A549 (cell line): ENCODE results near the gene TNNC1. TPM values are rescaled to one million over a fixed set of nuclear protein-coding genes. Genes with fewer than 3 reads are reported as not detected.

Experiments
- ATAC-seq, 2 experiments: fragments of 200-7000 bp in 1 of 2; fragments of >200 bp in 1 of 2; cut with Nextera tagmentation in 1 of 2; cut with Tn5 transposase in 1 of 2; 3 replicates each; pipeline versions ENCODE4 v1.8.0 to v1.9.1; 2018 to 2020; ENCODE audit warnings: mild to moderate bottlenecking in 1 of 2, moderate library complexity in 1 of 2
- CTCF ChIA-PET: fragments of 300-600 bp; sonication (Branson Sonifier 250); formaldehyde crosslinking; extraction: SDS; loops from one replicate; lab custom pipeline; 2021; ENCODE audit warnings: antibody characterized with exemption, inconsistent platforms; lab: Yijun Ruan, JAX
- POLR2A ChIA-PET: fragments of 350-600 bp; formaldehyde crosslinking; extraction: SDS; loops from one replicate; lab custom pipeline; 2021; ENCODE audit warnings: antibody characterized with exemption, inconsistent platforms; lab: Yijun Ruan, JAX
- DNase-seq, 2 experiments: peaks; one replicate each; pipeline versions ENCODE4 v3.0.0 to v3.0.0-alpha.2; 2011 to 2016; ENCODE audit warnings: low read depth in 1 of 2, low spot score in 1 of 2
- FAIRE-seq: peaks from 2 replicates; lab custom pipeline; 2011; peaks lifted over from hg19 to GRCh38; lab: Jason Lieb, UNC
- H3K27ac ChIP-seq, 2 experiments: fragments of >200 bp; sonication (Bioruptor Twin); formaldehyde crosslinking; 3 replicates each; pipeline ENCODE4 v1.5.1; 2016 to 2017
- H3K4me1 ChIP-seq: fragments of >200 bp; sonication (Bioruptor Twin); formaldehyde crosslinking; 3 replicates; pipeline ENCODE4 v1.6.1; 2016
- H3K4me2 ChIP-seq: fragments of >200 bp; sonication (Bioruptor Twin); formaldehyde crosslinking; 3 replicates; pipeline ENCODE4 v1.6.1; 2016
- H3K4me3 ChIP-seq: fragments of >200 bp; sonication (Bioruptor Twin); formaldehyde crosslinking; 3 replicates; pipeline ENCODE4 v1.5.1; 2016
- H3K9me3 ChIP-seq: fragments of >200 bp; sonication (Bioruptor Twin); formaldehyde crosslinking; 3 replicates; pipeline ENCODE4 v1.6.1; 2016
- BHLHE40 ChIP-seq: IDR thresholded peaks from 2 replicates; pipeline ENCODE4 v1.6.1; 2012; ENCODE audit warnings: low read depth, low read length, inconsistent platforms
- CBX2 ChIP-seq: fragments of 200-600 bp; sonication (generic); IDR thresholded peaks from 2 replicates; pipeline ENCODE4 v1.6.1; 2016; ENCODE audit warnings: low read depth, mild to moderate bottlenecking, borderline replicate concordance
- CBX8 ChIP-seq: fragments of 200-600 bp; sonication (generic); IDR thresholded peaks from 2 replicates; pipeline ENCODE4 v1.6.1; 2016
- EHMT2 ChIP-seq: fragments of 200-600 bp; sonication (generic); IDR thresholded peaks from 2 replicates; pipeline ENCODE4 v1.6.1; 2016; ENCODE audit warnings: antibody characterized with exemption, low read depth, mild to moderate bottlenecking, moderate library complexity
- ESRRA ChIP-seq: fragments of 150-350 bp; IDR thresholded peaks from 2 replicates; pipeline ENCODE4 v1.6.1; 2014; ENCODE audit warnings: mild to moderate bottlenecking, low read length, borderline replicate concordance
- FOSB ChIP-seq: fragments of 250-450 bp; sonication (Bioruptor Pico); IDR thresholded peaks from 2 replicates; pipeline ENCODE4 v1.5.0; 2020; ENCODE audit warnings: mild to moderate bottlenecking, moderate library complexity
- FOSL2 ChIP-seq, 2 experiments: fragments of 450-650 bp in 1 of 2; fragments of >200 bp in 1 of 2; sonication (Bioruptor Twin) in 1 of 2; formaldehyde crosslinking; IDR thresholded peaks; 2 replicates each; pipeline versions ENCODE4 v1.5.0 to v1.6.1; 2016 to 2020; ENCODE audit warnings: mild to moderate bottlenecking in 1 of 2, moderate library complexity in 1 of 2
- HDAC2 ChIP-seq: fragments of 200-600 bp; sonication (generic); IDR thresholded peaks from 2 replicates; pipeline ENCODE4 v1.6.1; 2016
- HEYL ChIP-seq: fragments of 250-450 bp; sonication (Bioruptor Pico); IDR thresholded peaks from 2 replicates; pipeline ENCODE4 v1.8.0; 2021; ENCODE audit warnings: mild to moderate bottlenecking, moderate library complexity
- HMGXB4 ChIP-seq: fragments of 250-450 bp; sonication (Bioruptor Pico); IDR thresholded peaks from 2 replicates; pipeline ENCODE4 v1.5.0; 2021; ENCODE audit warnings: mild to moderate bottlenecking, moderate library complexity, borderline replicate concordance
- HOXA7 ChIP-seq: fragments of 250-450 bp; sonication (Bioruptor Pico); IDR thresholded peaks from 2 replicates; pipeline ENCODE4 v1.5.0; 2020; ENCODE audit warnings: mild to moderate bottlenecking, moderate library complexity
- HOXB5 ChIP-seq: fragments of 250-450 bp; sonication (Bioruptor Pico); IDR thresholded peaks from 2 replicates; pipeline ENCODE4 v1.5.0; 2020; ENCODE audit warnings: mild to moderate bottlenecking, moderate library complexity
- KDM5A ChIP-seq: fragments of 200-600 bp; sonication (generic); IDR thresholded peaks from 2 replicates; pipeline ENCODE4 v1.6.1; 2016; ENCODE audit warnings: antibody characterized with exemption, mild to moderate bottlenecking
- NPAS2 ChIP-seq: fragments of 250-450 bp; sonication (Bioruptor Pico); IDR thresholded peaks from 2 replicates; pipeline ENCODE4 v1.8.0; 2022; ENCODE audit warnings: mild to moderate bottlenecking, moderate library complexity, borderline replicate concordance
- PBX3 ChIP-seq: IDR thresholded peaks from 2 replicates; pipeline ENCODE4 v1.6.1; 2012
- RAD21 ChIP-seq, 2 experiments: fragments of >200 bp in 1 of 2; sonication (Bioruptor Twin) in 1 of 2; formaldehyde crosslinking in 1 of 2; IDR thresholded peaks in 1 of 2; conservative IDR thresholded peaks in 1 of 2; 2 replicates in 1 of 2; 3 replicates in 1 of 2; pipeline ENCODE4 v1.6.1; 2012 to 2018; ENCODE audit warnings: inconsistent platforms in 1 of 2
- RARB ChIP-seq: fragments of 250-450 bp; sonication (Bioruptor Pico); IDR thresholded peaks from 2 replicates; pipeline ENCODE4 v1.8.0; 2021; ENCODE audit warnings: mild to moderate bottlenecking, moderate library complexity
- RFX5 ChIP-seq: fragments of 450-650 bp; IDR thresholded peaks from 2 replicates; pipeline ENCODE4 v1.7.1; 2014; ENCODE audit warnings: antibody characterized with exemption, mild to moderate bottlenecking, moderate library complexity
- TP53 ChIP-seq: fragments of 250-450 bp; sonication (Bioruptor Pico); IDR thresholded peaks from 2 replicates; pipeline ENCODE4 v1.5.0; 2021; ENCODE audit warnings: mild to moderate bottlenecking, moderate library complexity
- ZFP36 ChIP-seq: fragments of 450-650 bp; IDR thresholded peaks from 2 replicates; pipeline ENCODE4 v1.6.1; 2014; ENCODE audit warnings: borderline replicate concordance; ENCODE audit not compliant: partially characterized antibody
- ZNF302 ChIP-seq: fragments of 250-450 bp; sonication (Bioruptor Pico); IDR thresholded peaks from 2 replicates; pipeline ENCODE4 v1.9.0; 2021; ENCODE audit warnings: inconsistent platforms, mild to moderate bottlenecking, moderate library complexity
- WGBS: methylation state at CpG from one replicate; pipeline ENCODE4 v1.1.6; 2017; ENCODE audit errors: missing lambda C conversion rate; 5-methylcytosine and 5-hydroxymethylcytosine counted together
- polyA plus RNA-seq, 4 experiments: library from polyadenylated mRNA; depleted of rRNA in 3 of 4; stranded (reverse); fragments of >200 nt; fragmentation: RNase III in 1 of 4; extraction: RNeasy Plus Mini Kit Qiagen cat#74134 plus additional on column Dnase treatment in 1 of 4; gene quantifications; 2 replicates in 3 of 4; 3 replicates in 1 of 4; pipeline ENCODE4 v1.2.3, GENCODE V29; 2011 to 2017
- TF ChIP-seq, protein P1 (sequence below): IDR thresholded peaks from 2 replicates; pipeline ENCODE4 v1.6.1; 2012; ENCODE audit warnings: low read depth, borderline replicate concordance

The TNNC1 gene
- polyA plus RNA-seq, 2 of the 4 experiments (the other 2 are of a cell fraction) = 2.6 to 4.5 TPM

DNA sequence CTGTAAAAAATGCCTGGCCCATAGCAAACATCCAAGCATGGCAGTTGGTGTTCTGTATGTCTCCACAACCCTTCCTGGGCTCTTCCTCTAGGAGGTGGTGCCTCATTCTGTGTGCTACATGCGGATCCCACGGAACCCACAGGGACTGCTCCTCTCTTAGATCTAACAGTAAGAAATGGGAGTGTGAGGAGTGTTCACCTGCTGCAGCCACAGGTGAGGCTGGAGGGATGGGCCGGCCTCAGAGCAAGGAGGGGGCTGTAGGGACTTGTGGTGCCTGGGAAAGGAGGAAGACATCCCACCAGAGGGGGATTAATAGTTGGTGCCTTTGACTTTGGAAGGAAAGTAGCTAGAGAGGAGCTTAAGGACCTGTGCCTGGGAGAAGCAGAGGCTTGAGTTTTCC is 31.2 kb downstream of the TNNC1 start:
- FAIRE-seq (no peak), ATAC-seq (no peak; a peak in 1 of 6 replicates), DNase-seq (no peak)
- Histone ChIP-seq H3K9me3 (no peaks in the 10 kb centered on the region), H3K4me1 (no peaks in the 10 kb centered on the region), H3K4me2 (no peak overlapping the region), H3K4me3 (no peak overlapping the region), H3K27ac (no peak overlapping the region)
- WGBS = 68% methylated on average over 3 of the region's 3 CpGs
- CTCF ChIA-PET = interaction anchor here (1.7 to 20.8 kb wide), 2 partner anchors 9 to 25 kb away, joined by 11 to 351 read pairs; partner anchors contain the start of genes SEMA3G and TNNC1
- TF ChIP-seq NPAS2 (CRISPR knock-in tag) (no peak), HDAC2 (no peak), ZFP36 (no peak)
- POLR2A ChIA-PET = no interaction called here

DNA sequence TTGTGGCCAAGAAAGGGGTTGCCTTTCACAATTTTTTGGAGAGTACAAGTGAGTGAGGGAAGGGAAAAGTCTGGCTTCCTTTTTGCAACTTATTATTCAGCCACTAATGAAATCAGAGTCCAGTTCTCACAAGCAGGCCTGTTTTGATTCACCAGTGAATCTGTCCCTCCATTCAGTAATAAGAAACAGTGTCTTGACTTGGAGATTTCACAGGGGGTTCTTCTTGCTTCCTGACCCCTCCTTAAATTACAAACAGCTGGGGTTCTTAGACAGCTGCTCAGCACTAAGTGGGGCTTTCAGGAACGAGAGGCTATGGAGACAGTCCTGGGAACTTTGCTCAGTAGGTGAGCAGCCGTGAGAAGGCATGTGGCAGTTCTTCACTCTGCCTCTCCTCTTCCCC is 33.5 kb downstream of the TNNC1 start:
- Histone ChIP-seq H3K4me3 (no peak overlapping the region), H3K4me1 (no peaks in the 10 kb centered on the region), H3K9me3 (no peaks in the 10 kb centered on the region), H3K27ac (no peak overlapping the region), H3K4me2 (no peak overlapping the region)
- CTCF ChIA-PET = interaction anchor here (2.3 to 20.8 kb wide), 2 partner anchors 8 to 27 kb away, joined by 12 to 351 read pairs; partner anchors contain the start of genes SEMA3G and TNNC1
- WGBS = 100% methylated on average over 1 of the region's 2 CpGs
- ATAC-seq (no peak), FAIRE-seq (no peak)
- no peak for TF ChIP-seq ZNF302
- no peak for TF ChIP-seq RARB (CRISPR knock-in tag)
- TF ChIP-seq HEYL (CRISPR knock-in tag) = no peak
- no peak for TF ChIP-seq PBX3
- TF ChIP-seq TP53 (CRISPR knock-in tag) = no peak
- no peak for TF ChIP-seq RFX5
- TF ChIP-seq FOSL2 (IDR thresholded peaks at IDR 0.05) = no peak
- no peak for TF ChIP-seq FOSL2 (CRISPR knock-in tag; IDR thresholded peaks at IDR 0.05)
- TF ChIP-seq FOSB (CRISPR knock-in tag) = no peak
- TF ChIP-seq CBX2 = no peak
- no peak for TF ChIP-seq HOXB5 (CRISPR knock-in tag)
- TF ChIP-seq, all 56 proteins: peak for 0
- no peak for DNase-seq
- POLR2A ChIA-PET = no interaction called here

DNA sequence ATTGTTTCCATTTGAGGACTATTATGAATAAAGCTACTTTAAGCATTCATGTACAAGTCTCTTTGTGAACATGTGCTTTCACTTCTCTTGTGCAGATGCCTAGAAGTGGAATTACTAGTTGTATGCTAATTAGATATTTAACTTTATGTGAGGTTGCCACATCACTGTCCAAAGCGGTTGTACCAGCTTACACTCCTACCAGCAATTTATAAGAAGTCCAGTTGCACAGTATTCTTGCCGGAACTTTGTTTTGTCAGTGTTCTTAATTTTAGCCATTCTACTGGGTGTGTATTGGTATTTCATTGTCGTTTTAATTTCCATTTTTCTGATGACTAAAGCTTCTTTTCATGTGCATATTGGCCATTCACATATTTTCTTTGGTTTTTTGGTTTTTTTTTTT is 38.0 kb downstream of the TNNC1 start:
- Histone ChIP-seq H3K4me3 (no peak overlapping the region), H3K9me3 (no peaks in the 10 kb centered on the region), H3K27ac (no peak overlapping the region), H3K4me1 (peaks cover 13% of the 10 kb centered on the region; the same call in 2 of the 3 replicates), H3K4me2 (no peak overlapping the region)
- no peak for FAIRE-seq
- TF ChIP-seq KDM5A (no peak), BHLHE40 (no peak), CBX8 (no peak), HMGXB4 (no peak), HOXA7 (CRISPR knock-in tag) (no peak), RAD21 (conservative IDR thresholded peaks at IDR 0.05 in 1 of 2, IDR thresholded peaks at IDR 0.05 in 1 of 2) (no peak), EHMT2 (no peak), ESRRA (no peak)
- TF ChIP-seq, protein P1, sequence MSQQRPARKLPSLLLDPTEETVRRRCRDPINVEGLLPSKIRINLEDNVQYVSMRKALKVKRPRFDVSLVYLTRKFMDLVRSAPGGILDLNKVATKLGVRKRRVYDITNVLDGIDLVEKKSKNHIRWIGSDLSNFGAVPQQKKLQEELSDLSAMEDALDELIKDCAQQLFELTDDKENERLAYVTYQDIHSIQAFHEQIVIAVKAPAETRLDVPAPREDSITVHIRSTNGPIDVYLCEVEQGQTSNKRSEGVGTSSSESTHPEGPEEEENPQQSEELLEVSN = no peak
- ATAC-seq = no peak
- POLR2A ChIA-PET = no interaction called here
- no peak for DNase-seq
- 92% methylated on average over 3 of the region's 3 CpGs for WGBS
- CTCF ChIA-PET = interaction anchor here (1.5 to 1.7 kb wide), 2 partner anchors 13 to 31 kb away, joined by 6 read pairs; no protein-coding TSS in a partner anchor
